ENCODE data around the gene ARHGEF1. TPM values are rescaled to one million over a fixed set of nuclear protein-coding genes. Genes with fewer than 3 reads are reported as not detected.

The ARHGEF1 gene
- total RNA-seq, 2 donors from 2014 or later, result 75.3 to 104 TPM

GRCh38 chr19:41868989-41869300 is 14.0 kb upstream of the ARHGEF1 start:
- Histone ChIP-seq H3K27ac (no peak overlapping the region), H3K4me1 (ENCODE audit: control insufficient read depth in 1 of 2, low read depth in 2 of 2) (peaks cover 0 to 2% of the 10 kb centered on the region in 2 donors), H3K4me3 (no peak overlapping the region), H3K9me3 (no peaks in the 10 kb centered on the region), H3K27me3 (replicated peaks; ENCODE audit: insufficient read depth) (no peaks in the 10 kb centered on the region), H3K36me3 (peaks cover 48% of the 10 kb centered on the region)
- DNase-seq (ENCODE audit: low spot score) (no peak), ATAC-seq (ENCODE audit: insufficient number of reproducible peaks, low FRiP score, low read depth) (no peak)
- TF ChIP-seq CTCF (IDR thresholded peaks at IDR 0.05), result no peak

- no peaks in the 10 kb centered on the region for H3K4me1 ChIP-seq (ENCODE audit: control insufficient read depth in 1 of 2, low read depth in 2 of 2)
- DNase-seq (ENCODE audit: low spot score) (no peak), ATAC-seq (ENCODE audit: insufficient number of reproducible peaks, low FRiP score, low read depth) (no peak)
- H3K27me3 ChIP-seq (replicated peaks; ENCODE audit: insufficient read depth), result no peaks in the 10 kb centered on the region
- H3K36me3 ChIP-seq, result peaks cover 43% of the 10 kb centered on the region
- no peak for TF ChIP-seq CTCF (IDR thresholded peaks at IDR 0.05)
- H3K4me3 ChIP-seq, result no peak overlapping the region
- no peak overlapping the region for H3K27ac ChIP-seq
- no peaks in the 10 kb centered on the region for H3K9me3 ChIP-seq
Observed at GRCh38 chr19:41869374-41869955, 13.5 kb upstream of the ARHGEF1 start.

GRCh38 chr19:41870401-41870873 is 12.5 kb upstream of the ARHGEF1 start:
- DNase-seq (ENCODE audit: low spot score) (no peak), ATAC-seq (ENCODE audit: insufficient number of reproducible peaks, low FRiP score, low read depth) (no peak)
- H3K4me3 ChIP-seq, result no peak overlapping the region
- no peaks in the 10 kb centered on the region for H3K9me3 ChIP-seq
- no peak for TF ChIP-seq CTCF (IDR thresholded peaks at IDR 0.05)
- H3K36me3 ChIP-seq, result peaks cover 34% of the 10 kb centered on the region
- H3K27me3 ChIP-seq (replicated peaks; ENCODE audit: insufficient read depth), result no peaks in the 10 kb centered on the region
- no peak overlapping the region for H3K27ac ChIP-seq
- no peaks in the 10 kb centered on the region for H3K4me1 ChIP-seq (ENCODE audit: control insufficient read depth in 1 of 2, low read depth in 2 of 2)

GRCh38 chr19:41871573-41872383 is 11.2 kb upstream of the ARHGEF1 start:
- Histone ChIP-seq H3K36me3 (peaks cover 32% of the 10 kb centered on the region), H3K27ac (no peak overlapping the region), H3K9me3 (no peaks in the 10 kb centered on the region), H3K4me1 (ENCODE audit: control insufficient read depth in 1 of 2, low read depth in 2 of 2) (no peaks in the 10 kb centered on the region), H3K4me3 (no peak overlapping the region), H3K27me3 (replicated peaks; ENCODE audit: insufficient read depth) (no peaks in the 10 kb centered on the region)
- no peak for TF ChIP-seq CTCF (IDR thresholded peaks at IDR 0.05)
- ATAC-seq (ENCODE audit: insufficient number of reproducible peaks, low FRiP score, low read depth) (no peak), DNase-seq (ENCODE audit: low spot score) (no peak)

GRCh38 chr19:41872384-41872774 is 10.6 kb upstream of the ARHGEF1 start:
- DNase-seq (ENCODE audit: low spot score) (no peak), ATAC-seq (ENCODE audit: insufficient number of reproducible peaks, low FRiP score, low read depth) (no peak)
- H3K27ac ChIP-seq, result no peak overlapping the region
- no peaks in the 10 kb centered on the region for H3K27me3 ChIP-seq (replicated peaks; ENCODE audit: insufficient read depth)
- no peaks in the 10 kb centered on the region for H3K9me3 ChIP-seq
- no peak for TF ChIP-seq CTCF (IDR thresholded peaks at IDR 0.05)
- no peaks in the 10 kb centered on the region for H3K4me1 ChIP-seq (ENCODE audit: control insufficient read depth in 1 of 2, low read depth in 2 of 2)
- no peak overlapping the region for H3K4me3 ChIP-seq
- H3K36me3 ChIP-seq, result peaks cover 28% of the 10 kb centered on the region
